Right kidney (tissue), 9 donors: ENCODE results near the gene MIB1.
"Not testable (repeated sequence)": the region's sequence is repeated elsewhere in the genome, so short reads cannot be mapped to it uniquely, and the experiment has no call there.

Experiments
- DNase-seq: peaks from one replicate; pipeline ENCODE4 v3.0.0-alpha.2; 2016
- long read RNA-seq, 8 donors: transcript quantifications; one replicate each; lab custom pipeline, GENCODE V29; 2026

The MIB1 gene
- long read RNA-seq, donor 1, full-length matches to known transcripts = 4 of 4 reads
- long read RNA-seq, donor 1, partial matches to known transcripts = 0 of 4 reads
- long read RNA-seq, donor 1, other reads (novel, unspliced or antisense) = 0 of 4 reads
- long read RNA-seq, donor 2, full-length matches to known transcripts = 3 of 3 reads
- long read RNA-seq, donor 2, partial matches to known transcripts = 0 of 3 reads
- long read RNA-seq, donor 2, other reads (novel, unspliced or antisense) = 0 of 3 reads
- long read RNA-seq, donor 3, full-length matches to known transcripts = 2 of 8 reads
- long read RNA-seq, donor 3, partial matches to known transcripts = 6 of 8 reads
- long read RNA-seq, donor 3, other reads (novel, unspliced or antisense) = 0 of 8 reads
- long read RNA-seq, donor 4, full-length matches to known transcripts = 2 of 2 reads
- long read RNA-seq, donor 4, partial matches to known transcripts = 0 of 2 reads
- long read RNA-seq, donor 4, other reads (novel, unspliced or antisense) = 0 of 2 reads
- long read RNA-seq, donor 5, full-length matches to known transcripts = 3 of 3 reads
- long read RNA-seq, donor 5, partial matches to known transcripts = 0 of 3 reads
- long read RNA-seq, donor 5, other reads (novel, unspliced or antisense) = 0 of 3 reads
- long read RNA-seq, donor 6, full-length matches to known transcripts = 2 of 14 reads
- long read RNA-seq, donor 6, partial matches to known transcripts = 12 of 14 reads
- long read RNA-seq, donor 6, other reads (novel, unspliced or antisense) = 0 of 14 reads
- long read RNA-seq, donor 7 = 0 reads
- long read RNA-seq, donor 8, full-length matches to known transcripts = 3 of 9 reads
- long read RNA-seq, donor 8, partial matches to known transcripts = 6 of 9 reads
- long read RNA-seq, donor 8, other reads (novel, unspliced or antisense) = 0 of 9 reads

- DNase-seq = peak; percentile 99
These were observed at the start of gene MIB1 for GRCh38 chr18:21740538-21741311. Gene MIB1 (plus strand): TSS chr18:21740792. CDS start chr18:21741584, 792 bp downstream.

GRCh38 chr18:21693322-21693721, 47.3 kb upstream of the MIB1 start:
- DNase-seq = no peak

- no peak for DNase-seq
These were observed 40.0 kb upstream of the MIB1 start for GRCh38 chr18:21700528-21701075.

GRCh38 chr18:21701621-21702020, 39.0 kb upstream of the MIB1 start:
- no peak for DNase-seq

GRCh38 chr18:21702602-21703001, 38.0 kb upstream of the MIB1 start:
- DNase-seq = no peak

- no peak for DNase-seq
These were observed 37.3 kb upstream of the MIB1 start for GRCh38 chr18:21703241-21703820.

- peak; percentile 94 for DNase-seq
These were observed 35.8 kb upstream of the MIB1 start, which contains the start of gene ABHD3 for GRCh38 chr18:21704603-21705364. Gene ABHD3 (minus strand): TSS chr18:21704774. CDS start chr18:21704665, 109 bp downstream.

GRCh38 chr18:21706386-21706865, 34.2 kb upstream of the MIB1 start:
- no peak for DNase-seq

- not testable (repeated sequence) for DNase-seq
These were observed 33.5 kb upstream of the MIB1 start for GRCh38 chr18:21707130-21707529.

- no peak for DNase-seq
These were observed 26.1 kb upstream of the MIB1 start for GRCh38 chr18:21714474-21714873.

GRCh38 chr18:21722687-21723086, 17.9 kb upstream of the MIB1 start:
- DNase-seq = no peak

GRCh38 chr18:21725201-21725600, 15.4 kb upstream of the MIB1 start:
- DNase-seq = no peak

GRCh38 chr18:21727702-21728101, 12.9 kb upstream of the MIB1 start:
- no peak for DNase-seq

- DNase-seq = no peak
These were observed 7.6 kb upstream of the MIB1 start for GRCh38 chr18:21733011-21733410.

- DNase-seq = no peak
These were observed 5.1 kb upstream of the MIB1 start for GRCh38 chr18:21735452-21736015.

- DNase-seq = not testable (repeated sequence)
These were observed 3.7 kb upstream of the MIB1 start for GRCh38 chr18:21736926-21737325.

- DNase-seq = no peak
These were observed 721 bp upstream of the MIB1 start for GRCh38 chr18:21739604-21740537.

- no peak for DNase-seq
These were observed 645 bp downstream of the MIB1 start for GRCh38 chr18:21741312-21741561.

- peak; percentile 82 for DNase-seq
These were observed 1.1 kb downstream of the MIB1 start for GRCh38 chr18:21741562-21742314.
